Erythroblast (primary cell): ENCODE results near the gene MAP7D1.

ENCODE experiments used
- DNase-seq, 2 experiments: peaks; one replicate each; lab custom pipeline; 2025; lab: John Stamatoyannopoulos, UW
- GATA1 ChIP-seq: IDR thresholded peaks from 2 replicates; pipeline ENCODE4 v1.6.1; 2011; ENCODE audit warnings: low read depth, mild to moderate bottlenecking, control low read depth, low read length, moderate library complexity
- POLR2A ChIP-seq: IDR thresholded peaks from 2 replicates; pipeline ENCODE4 v1.6.1; 2011; ENCODE audit warnings: mild to moderate bottlenecking, low read length

MAP7D1 gene

DNA sequence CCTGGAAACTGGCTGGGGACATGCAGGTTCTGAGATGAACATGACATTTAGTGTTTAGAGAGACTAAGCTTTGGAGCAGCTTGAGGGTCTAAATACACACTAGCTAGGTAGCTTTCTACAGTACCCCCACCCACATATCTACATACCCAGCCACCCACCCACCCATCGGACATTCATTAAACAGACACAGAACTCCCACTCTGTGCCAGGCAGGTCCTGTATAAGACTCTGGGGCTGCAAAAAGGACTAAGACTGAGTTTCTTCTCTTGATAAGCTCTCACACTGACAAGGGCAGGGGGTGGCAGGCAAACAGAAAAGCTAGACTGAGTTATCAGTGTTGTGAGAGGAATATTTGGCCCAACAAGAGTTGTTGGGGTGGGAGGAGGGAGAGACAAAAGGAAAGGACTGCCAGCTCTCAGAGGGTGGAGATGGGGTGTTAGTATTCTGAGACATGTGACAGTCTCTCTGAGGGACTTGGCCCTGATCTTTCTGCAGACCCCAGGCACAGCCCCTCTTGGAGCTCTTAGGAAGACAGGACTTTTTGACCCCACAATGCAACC, 6.8 kb downstream of the MAP7D1 start:
- peak; percentile 47 to 75 for DNase-seq
- no peak for TF ChIP-seq POLR2A
- TF ChIP-seq GATA1 = no peak

- DNase-seq = no peak
- TF ChIP-seq POLR2A (no peak), GATA1 (no peak)
Measured at GRCh38 chr1:36163426-36163825, 7.5 kb downstream of the MAP7D1 start.

- no peak for DNase-seq
- no peak for TF ChIP-seq GATA1
- TF ChIP-seq POLR2A = no peak
Measured at GRCh38 chr1:36164361-36164760, 8.4 kb downstream of the MAP7D1 start.

DNA sequence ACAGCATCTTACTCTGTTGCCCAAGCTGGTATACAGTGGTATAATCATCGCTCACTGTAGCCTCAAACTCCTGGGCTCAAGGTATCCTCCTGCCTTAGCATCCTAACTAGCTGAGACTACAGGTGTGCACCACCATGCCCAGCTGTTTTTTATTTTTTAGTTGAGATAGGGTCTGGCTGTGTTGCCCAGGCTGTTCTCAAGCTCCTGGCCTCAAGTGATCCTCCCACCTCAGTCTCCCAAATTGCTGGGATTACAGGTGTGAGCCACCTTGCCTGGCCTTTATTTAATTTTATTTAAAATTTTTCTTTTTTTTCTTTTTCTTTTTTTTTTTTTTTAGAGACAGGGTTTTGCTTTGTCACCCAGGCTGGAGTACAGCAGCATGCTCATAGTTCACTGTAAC, 9.2 kb downstream of the MAP7D1 start:
- no peak for DNase-seq
- TF ChIP-seq POLR2A = no peak
- no peak for TF ChIP-seq GATA1

DNA sequence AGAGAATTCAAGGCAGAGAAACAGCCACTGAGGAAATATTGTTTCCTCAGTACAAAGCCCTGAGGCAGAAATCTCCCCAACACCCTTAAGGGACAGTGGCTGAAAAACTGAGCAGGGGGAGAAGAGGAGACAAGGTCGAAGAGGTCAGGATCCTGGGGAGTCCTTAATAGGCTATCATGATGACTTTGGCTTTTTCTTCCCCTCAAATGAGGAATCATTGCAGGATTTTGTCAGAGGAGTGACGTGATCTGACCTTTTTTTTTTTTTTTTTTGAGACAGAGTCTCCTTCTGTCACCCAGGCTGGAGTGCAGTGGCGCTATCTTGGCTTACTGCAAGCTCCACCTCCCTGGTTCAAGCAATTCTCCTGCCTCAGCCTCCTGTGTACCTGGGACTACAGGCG, 10.2 kb downstream of the MAP7D1 start:
- DNase-seq = no peak
- TF ChIP-seq POLR2A = no peak
- no peak for TF ChIP-seq GATA1

GRCh38 chr1:36166938-36167905, 11.3 kb downstream of the MAP7D1 start:
- DNase-seq = no peak
- TF ChIP-seq GATA1 (no peak), POLR2A (no peak)

DNA sequence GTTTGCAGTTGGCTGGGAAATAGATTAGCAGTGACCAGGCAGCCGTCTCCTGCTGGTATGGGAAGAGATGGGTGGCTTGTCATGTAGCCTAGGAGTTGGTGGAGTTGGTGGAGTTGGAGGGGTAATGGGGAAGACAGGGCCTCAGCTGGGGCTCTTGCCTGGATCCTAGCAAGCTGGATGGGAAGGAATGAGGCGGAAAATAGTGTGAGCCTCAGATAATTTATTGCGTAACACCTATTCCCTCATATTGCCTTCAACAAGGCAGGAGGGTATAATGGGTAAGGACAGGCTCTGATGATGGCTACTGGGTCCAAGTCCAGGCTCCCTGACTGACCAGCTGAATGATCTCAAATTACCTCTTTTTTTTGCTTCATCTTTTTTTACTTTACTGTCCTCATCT, 12.6 kb downstream of the MAP7D1 start:
- DNase-seq = no peak
- TF ChIP-seq GATA1 (no peak), POLR2A (no peak)

DNA sequence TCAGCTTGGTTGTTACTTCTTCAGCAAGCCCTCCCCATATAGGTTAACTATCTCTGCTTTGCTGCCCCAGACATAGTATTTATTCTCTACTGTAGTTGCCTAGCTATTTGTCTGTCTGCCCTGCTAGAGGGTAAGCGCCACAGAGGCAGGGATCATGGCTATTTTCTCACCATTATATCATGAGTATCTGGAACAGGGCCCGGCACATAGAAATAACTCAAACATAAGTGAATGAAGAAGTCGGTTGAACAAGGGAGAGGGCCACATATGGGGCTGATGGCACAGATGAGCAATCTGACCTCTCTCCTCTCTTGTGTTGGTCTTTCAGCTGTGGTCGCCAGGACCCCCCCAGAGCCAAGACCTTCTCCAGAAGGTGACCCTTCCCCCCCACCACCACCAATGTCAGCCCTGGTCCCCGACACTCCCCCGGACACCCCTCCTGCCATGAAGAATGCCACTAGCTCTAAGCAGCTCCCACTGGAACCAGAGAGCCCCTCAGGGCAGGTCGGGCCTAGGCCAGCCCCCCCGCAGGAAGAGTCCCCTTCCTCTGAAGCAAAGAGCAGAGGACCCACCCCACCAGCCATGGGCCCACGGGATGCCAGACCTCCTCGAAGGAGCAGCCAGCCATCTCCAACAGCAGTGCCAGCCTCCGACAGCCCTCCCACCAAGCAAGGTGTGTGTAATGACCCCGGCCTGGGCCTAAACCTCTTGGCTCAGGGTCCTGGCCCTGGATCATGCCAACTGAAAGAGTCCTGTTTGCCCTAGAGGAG, 14.9 kb downstream of the MAP7D1 start:
- no peak for DNase-seq
- no peak for TF ChIP-seq POLR2A

DNA sequence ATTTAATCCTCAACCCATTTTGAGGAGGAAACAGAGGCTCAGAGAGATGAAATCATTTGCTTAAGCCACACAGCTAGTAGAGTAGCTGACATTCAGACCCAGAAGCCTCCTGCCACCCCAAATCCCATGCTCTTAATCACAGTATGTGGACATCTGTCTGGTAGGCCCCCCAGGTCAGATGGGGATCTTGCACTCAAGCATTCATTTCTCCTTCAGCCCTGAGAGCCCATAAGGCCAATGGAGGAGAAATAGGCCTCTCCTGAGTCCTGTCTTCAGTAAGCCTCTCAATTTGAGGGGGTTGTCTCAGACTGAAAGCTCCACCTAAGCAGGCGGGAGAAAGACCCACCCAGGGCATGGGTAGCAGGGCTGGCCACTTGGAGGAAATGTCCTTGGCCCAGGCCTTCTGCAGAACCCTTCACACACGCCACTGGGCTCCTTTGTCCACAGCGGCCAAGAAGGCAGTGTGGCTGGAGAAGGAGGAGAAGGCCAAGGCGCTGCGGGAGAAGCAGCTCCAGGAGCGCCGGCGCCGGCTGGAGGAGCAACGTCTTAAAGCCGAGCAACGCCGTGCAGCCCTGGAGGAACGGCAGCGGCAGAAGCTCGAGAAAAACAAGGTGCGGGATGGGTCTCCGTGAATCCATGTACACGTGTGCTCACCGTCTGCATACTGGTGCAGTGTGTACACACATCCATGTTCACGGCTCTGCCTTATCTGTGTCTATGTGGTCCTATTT, 16.2 kb downstream of the MAP7D1 start:
- DNase-seq = no peak
- TF ChIP-seq GATA1 = no peak
- no peak for TF ChIP-seq POLR2A

- TF ChIP-seq GATA1 = no peak
- no peak for TF ChIP-seq POLR2A
- no peak for DNase-seq
Measured at GRCh38 chr1:36172983-36173382, 17.0 kb downstream of the MAP7D1 start.

- no peak for TF ChIP-seq POLR2A
- TF ChIP-seq GATA1 = no peak
- no peak for DNase-seq
Measured at GRCh38 chr1:36174713-36175112, 18.8 kb downstream of the MAP7D1 start.

DNA sequence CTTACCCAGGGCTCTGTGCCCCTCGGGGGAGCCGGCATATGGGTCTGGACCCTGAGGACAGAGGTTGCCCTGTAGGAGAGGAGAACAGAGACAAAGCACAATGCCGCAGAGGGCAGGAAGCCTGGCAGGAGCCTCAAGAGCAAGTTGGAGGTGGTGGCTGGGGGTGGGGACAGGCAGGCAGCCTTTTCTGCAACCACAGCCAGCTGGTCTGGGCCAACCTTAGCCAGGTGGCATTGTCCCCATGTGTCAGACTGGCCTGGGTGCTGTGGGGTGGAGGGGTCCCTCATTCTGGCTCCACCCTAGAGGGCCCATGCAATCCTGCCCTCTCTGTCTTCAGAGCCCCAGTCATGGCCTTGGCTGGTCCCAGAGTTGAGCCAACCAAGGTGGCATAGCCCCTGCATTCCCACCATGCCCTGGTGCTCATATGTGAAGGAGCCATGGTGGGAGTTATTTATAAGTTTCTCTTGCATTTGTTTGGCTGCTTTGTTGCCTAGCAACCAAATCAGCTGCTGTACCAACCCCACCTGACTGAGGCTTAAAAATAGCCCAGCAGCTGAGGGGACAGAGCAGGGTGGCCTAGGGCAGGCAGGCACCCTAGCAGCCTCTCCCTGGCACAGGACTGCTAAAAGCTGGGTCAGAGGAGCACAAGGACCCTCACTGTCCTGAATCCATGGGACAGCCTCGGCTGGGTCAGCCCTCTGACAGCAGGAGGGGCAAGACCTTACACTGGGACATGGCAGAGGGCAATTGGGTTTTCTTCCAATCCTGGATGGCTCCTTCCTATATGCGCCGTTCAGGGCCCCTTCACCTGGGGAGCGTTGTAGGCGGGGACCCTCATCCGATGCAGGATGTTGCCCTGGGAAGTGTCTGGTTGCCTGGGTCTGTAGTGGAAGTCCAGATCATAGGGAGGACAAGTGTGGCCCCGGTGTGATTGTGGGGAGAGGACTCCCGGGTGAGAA, 19.5 kb downstream of the MAP7D1 start:
- no peak for TF ChIP-seq GATA1
- peak; percentile 23 to 43 for DNase-seq
